ENCODE measurements around the gene MCU.

Gene MCU

GRCh38 chr10:72782649-72783330 lies 90.8 kb downstream of the MCU start:
- ChIA-PET CTCF (interaction anchor here (1.1 to 1.5 kb wide), 2 partner anchors 51 to 163 kb away, joined by 3 to 5 read pairs; no protein-coding TSS in a partner anchor), POLR2A (no interaction called here)
- no peak for DNase-seq (ENCODE audit: extremely low spot score)
- TF ChIP-seq CTCF (IDR thresholded peaks at IDR 0.05; ENCODE audit: control extremely low read depth, extremely low read depth, low read depth, missing control alignments) = no peak

- TF ChIP-seq CTCF (IDR thresholded peaks at IDR 0.05; ENCODE audit: control extremely low read depth, extremely low read depth, low read depth, missing control alignments) = no peak
- no peak for DNase-seq (ENCODE audit: extremely low spot score)
- CTCF ChIA-PET = interaction anchor here (1.1 to 1.5 kb wide), 3 partner anchors 11 to 164 kb away, joined by 3 to 5 read pairs (median 5); no protein-coding TSS in a partner anchor
- POLR2A ChIA-PET = no interaction called here
These were observed 91.5 kb downstream of the MCU start for GRCh38 chr10:72783410-72783833.

DNA sequence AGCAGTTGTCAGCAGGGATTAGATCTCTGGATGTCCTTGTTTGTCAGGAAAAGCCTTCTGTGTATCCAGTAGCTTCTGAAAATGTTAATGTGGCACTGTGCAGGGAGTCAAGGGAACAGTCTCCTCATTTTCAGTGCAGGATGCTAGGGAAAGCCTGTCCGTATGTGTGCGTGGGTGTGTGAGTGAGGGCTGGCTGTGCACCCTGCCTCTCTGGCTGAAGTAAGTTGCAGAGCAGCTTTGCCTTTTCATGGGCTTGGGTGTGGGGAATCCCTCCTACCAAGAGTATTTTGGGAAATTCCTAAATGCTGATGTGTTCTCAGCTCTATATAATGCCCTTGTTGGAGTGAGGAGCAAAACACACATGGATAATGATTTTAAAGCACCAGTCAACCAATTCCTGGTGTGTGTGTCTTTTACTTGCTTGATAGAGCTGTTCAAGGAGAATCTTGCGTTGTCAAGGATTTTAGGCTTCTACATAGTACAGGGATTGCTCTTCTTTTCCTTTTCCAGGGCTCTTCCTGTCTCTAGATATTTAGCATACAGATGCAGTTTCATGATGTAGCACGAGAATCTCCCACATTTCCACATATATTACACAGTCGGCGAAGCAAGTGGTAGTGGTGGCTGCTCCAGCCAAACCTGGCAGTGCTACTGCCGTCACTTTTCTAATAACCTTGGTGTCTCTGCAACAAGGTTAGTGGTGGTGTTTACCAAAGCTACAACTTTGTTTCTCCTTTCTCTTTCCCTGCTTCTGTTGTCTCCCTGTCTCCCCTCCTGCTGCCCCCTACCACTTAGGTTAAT lies 92.8 kb downstream of the MCU start:
- CTCF ChIA-PET = interaction anchor here (0.8 to 1.5 kb wide), 5 partner anchors 10 to 49 kb away, joined by 3 to 5 read pairs (median 4); no protein-coding TSS in a partner anchor
- POLR2A ChIA-PET = no interaction called here
- no peak for TF ChIP-seq CTCF (IDR thresholded peaks at IDR 0.05; ENCODE audit: control extremely low read depth, extremely low read depth, low read depth, missing control alignments)
- no peak for DNase-seq (ENCODE audit: extremely low spot score)

DNA sequence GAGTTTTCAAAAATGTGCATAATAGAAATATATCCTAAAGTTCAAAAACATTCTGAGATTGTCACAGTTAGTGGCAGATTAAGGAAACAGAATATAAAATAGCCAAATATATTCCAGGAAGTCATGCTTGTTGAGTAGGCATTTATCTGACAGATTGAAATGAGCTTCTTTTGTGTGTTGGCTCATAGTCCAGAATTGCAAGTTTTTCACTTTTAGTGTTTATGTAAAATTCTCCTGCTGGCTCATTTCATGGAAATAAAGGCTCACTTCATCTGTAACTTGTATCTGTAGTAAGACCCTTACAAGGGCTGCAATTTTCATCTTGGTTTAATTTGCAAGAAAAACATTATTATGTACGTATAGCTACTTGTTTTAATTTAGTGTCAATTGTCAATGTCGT lies 93.5 kb downstream of the MCU start:
- CTCF ChIA-PET = interaction anchor here (0.8 to 1.5 kb wide), 4 partner anchors 9 to 48 kb away, joined by 3 to 4 read pairs (median 4); no protein-coding TSS in a partner anchor
- POLR2A ChIA-PET = no interaction called here
- TF ChIP-seq CTCF (IDR thresholded peaks at IDR 0.05; ENCODE audit: control extremely low read depth, extremely low read depth, low read depth, missing control alignments) = no peak
- no peak for DNase-seq (ENCODE audit: extremely low spot score)

DNA sequence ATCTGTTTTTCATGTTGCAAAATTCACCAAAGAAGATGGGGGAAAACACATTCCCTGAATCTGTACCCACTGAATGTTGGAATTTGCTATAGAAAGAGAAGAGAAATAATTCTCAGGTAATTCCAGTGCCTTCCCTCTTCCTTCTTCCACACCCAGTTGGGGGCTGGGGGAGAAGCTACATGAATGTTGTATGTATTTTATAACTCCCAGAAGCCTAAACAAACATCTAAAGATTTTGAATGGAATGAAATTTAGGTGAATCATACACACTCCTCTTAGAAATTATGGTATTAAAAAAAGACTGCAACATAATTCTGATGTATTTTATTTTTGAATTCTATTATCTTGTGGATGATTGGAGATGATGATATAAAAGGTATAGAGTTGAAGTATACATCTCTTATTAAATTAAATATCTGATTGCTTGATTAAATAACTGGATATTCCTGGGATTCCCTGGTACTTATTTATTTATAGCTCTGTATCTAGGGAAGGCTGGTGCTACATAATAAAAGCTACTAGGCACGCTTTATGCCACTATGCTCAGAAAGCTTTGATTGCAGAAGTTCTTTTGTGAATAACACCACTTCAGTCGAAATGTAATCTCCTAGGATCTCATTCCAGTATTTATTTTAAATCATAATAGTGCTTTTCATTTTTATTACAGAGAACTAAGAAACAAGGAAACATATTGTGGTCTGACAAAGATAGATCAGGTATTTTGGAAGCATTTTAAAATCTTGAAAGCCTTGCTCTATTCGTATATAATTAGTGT lies 98.5 kb downstream of the MCU start:
- CTCF ChIA-PET = interaction anchor here (1.6 kb wide), 1 partner anchor 13 kb away, joined by 3 read pairs; no protein-coding TSS in a partner anchor
- POLR2A ChIA-PET = no interaction called here
- DNase-seq (ENCODE audit: extremely low spot score) = no peak
- TF ChIP-seq CTCF (IDR thresholded peaks at IDR 0.05; ENCODE audit: control extremely low read depth, extremely low read depth, low read depth, missing control alignments) = no peak

GRCh38 chr10:72792288-72792687 lies 100.3 kb downstream of the MCU start:
- no peak for TF ChIP-seq CTCF (IDR thresholded peaks at IDR 0.05; ENCODE audit: control extremely low read depth, extremely low read depth, low read depth, missing control alignments)
- ChIA-PET CTCF (interaction anchor here (0.7 to 0.8 kb wide), 2 partner anchors 18 to 21 kb away, joined by 3 read pairs; no protein-coding TSS in a partner anchor), POLR2A (no interaction called here)
- DNase-seq (ENCODE audit: extremely low spot score) = no peak

Measured in GM10248 (cell line).